ENCODE results near the gene C1RL.

C1RL gene
- 21.1 to 32.1 (median 23.9) reads per million in 3 donors for total RNA-seq

- Histone ChIP-seq H3K36me3 (ENCODE audit: control insufficient read depth, insufficient read depth, low read length) (no peaks in the 10 kb centered on the region), H3K9me3 (ENCODE audit: control insufficient read depth, low read length) (no peaks in the 10 kb centered on the region), H3K27ac (ENCODE audit: insufficient read depth, low read length, poor library complexity, severe bottlenecking) (peak within 1 kb of the TSS; percentile 77), H3K27me3 (replicated peaks; ENCODE audit: control insufficient read depth, insufficient read depth, low read length, poor library complexity, severe bottlenecking) (no peaks in the 10 kb centered on the region), H3K4me3 (ENCODE audit: insufficient read depth, low read depth, low read length, poor library complexity, severe bottlenecking) (peak within 1 kb of the TSS; percentile 64), H3K4me1 (ENCODE audit: control insufficient read depth, insufficient read depth, low read length, poor library complexity, severe bottlenecking) (peaks cover 20% of the 10 kb centered on the region)
- DNase-seq, result peak; percentile 58 to 70 (median 60)
Observed at GRCh38 chr12:7108796-7109571, at the start of gene C1RL. C1RL (minus strand) TSS chr12:7109214; CDS start chr12:7109180, 34 bp downstream.

- no peak overlapping the region for H3K4me3 ChIP-seq (ENCODE audit: insufficient read depth, low read depth, low read length, poor library complexity, severe bottlenecking)
- H3K27me3 ChIP-seq (replicated peaks; ENCODE audit: control insufficient read depth, insufficient read depth, low read length, poor library complexity, severe bottlenecking), result no peaks in the 10 kb centered on the region
- no peak overlapping the region for H3K27ac ChIP-seq (ENCODE audit: insufficient read depth, low read length, poor library complexity, severe bottlenecking)
- no peaks in the 10 kb centered on the region for H3K4me1 ChIP-seq (ENCODE audit: control insufficient read depth, insufficient read depth, low read length, poor library complexity, severe bottlenecking)
- DNase-seq, result no peak
- H3K9me3 ChIP-seq (ENCODE audit: control insufficient read depth, low read length), result no peaks in the 10 kb centered on the region
- peaks cover 34% of the 10 kb centered on the region for H3K36me3 ChIP-seq (ENCODE audit: control insufficient read depth, insufficient read depth, low read length)
Observed at GRCh38 chr12:7157391-7157790, 48.4 kb upstream of the C1RL start.

GRCh38 chr12:7156259-7157197 lies 47.5 kb upstream of the C1RL start:
- Histone ChIP-seq H3K27ac (ENCODE audit: insufficient read depth, low read length, poor library complexity, severe bottlenecking) (no peak overlapping the region), H3K9me3 (ENCODE audit: control insufficient read depth, low read length) (no peaks in the 10 kb centered on the region), H3K4me1 (ENCODE audit: control insufficient read depth, insufficient read depth, low read length, poor library complexity, severe bottlenecking) (no peaks in the 10 kb centered on the region), H3K4me3 (ENCODE audit: insufficient read depth, low read depth, low read length, poor library complexity, severe bottlenecking) (no peak overlapping the region), H3K27me3 (replicated peaks; ENCODE audit: control insufficient read depth, insufficient read depth, low read length, poor library complexity, severe bottlenecking) (no peaks in the 10 kb centered on the region), H3K36me3 (ENCODE audit: control insufficient read depth, insufficient read depth, low read length) (peaks cover 36% of the 10 kb centered on the region)
- DNase-seq, result no peak

GRCh38 chr12:7155471-7156034 lies 46.5 kb upstream of the C1RL start:
- Histone ChIP-seq H3K27me3 (replicated peaks; ENCODE audit: control insufficient read depth, insufficient read depth, low read length, poor library complexity, severe bottlenecking) (no peaks in the 10 kb centered on the region), H3K36me3 (ENCODE audit: control insufficient read depth, insufficient read depth, low read length) (peaks cover 43% of the 10 kb centered on the region), H3K9me3 (ENCODE audit: control insufficient read depth, low read length) (no peaks in the 10 kb centered on the region), H3K4me3 (ENCODE audit: insufficient read depth, low read depth, low read length, poor library complexity, severe bottlenecking) (no peak overlapping the region), H3K4me1 (ENCODE audit: control insufficient read depth, insufficient read depth, low read length, poor library complexity, severe bottlenecking) (no peaks in the 10 kb centered on the region), H3K27ac (ENCODE audit: insufficient read depth, low read length, poor library complexity, severe bottlenecking) (no peak overlapping the region)
- no peak for DNase-seq

GRCh38 chr12:7154901-7155470 lies 46.0 kb upstream of the C1RL start:
- DNase-seq, result no peak
- no peak overlapping the region for H3K4me3 ChIP-seq (ENCODE audit: insufficient read depth, low read depth, low read length, poor library complexity, severe bottlenecking)
- no peaks in the 10 kb centered on the region for H3K9me3 ChIP-seq (ENCODE audit: control insufficient read depth, low read length)
- H3K4me1 ChIP-seq (ENCODE audit: control insufficient read depth, insufficient read depth, low read length, poor library complexity, severe bottlenecking), result no peaks in the 10 kb centered on the region
- H3K27me3 ChIP-seq (replicated peaks; ENCODE audit: control insufficient read depth, insufficient read depth, low read length, poor library complexity, severe bottlenecking), result no peaks in the 10 kb centered on the region
- H3K36me3 ChIP-seq (ENCODE audit: control insufficient read depth, insufficient read depth, low read length), result peaks cover 48% of the 10 kb centered on the region
- no peak overlapping the region for H3K27ac ChIP-seq (ENCODE audit: insufficient read depth, low read length, poor library complexity, severe bottlenecking)

- no peaks in the 10 kb centered on the region for H3K27me3 ChIP-seq (replicated peaks; ENCODE audit: control insufficient read depth, insufficient read depth, low read length, poor library complexity, severe bottlenecking)
- no peak overlapping the region for H3K27ac ChIP-seq (ENCODE audit: insufficient read depth, low read length, poor library complexity, severe bottlenecking)
- no peaks in the 10 kb centered on the region for H3K9me3 ChIP-seq (ENCODE audit: control insufficient read depth, low read length)
- no peaks in the 10 kb centered on the region for H3K4me1 ChIP-seq (ENCODE audit: control insufficient read depth, insufficient read depth, low read length, poor library complexity, severe bottlenecking)
- peaks cover 57% of the 10 kb centered on the region for H3K36me3 ChIP-seq (ENCODE audit: control insufficient read depth, insufficient read depth, low read length)
- H3K4me3 ChIP-seq (ENCODE audit: insufficient read depth, low read depth, low read length, poor library complexity, severe bottlenecking), result no peak overlapping the region
- DNase-seq, result no peak
Observed at GRCh38 chr12:7154042-7154441, 45.0 kb upstream of the C1RL start.

GRCh38 chr12:7152818-7153217 lies 43.8 kb upstream of the C1RL start:
- no peaks in the 10 kb centered on the region for H3K27me3 ChIP-seq (replicated peaks; ENCODE audit: control insufficient read depth, insufficient read depth, low read length, poor library complexity, severe bottlenecking)
- H3K27ac ChIP-seq (ENCODE audit: insufficient read depth, low read length, poor library complexity, severe bottlenecking), result no peak overlapping the region
- H3K36me3 ChIP-seq (ENCODE audit: control insufficient read depth, insufficient read depth, low read length), result peaks cover 67% of the 10 kb centered on the region
- H3K4me1 ChIP-seq (ENCODE audit: control insufficient read depth, insufficient read depth, low read length, poor library complexity, severe bottlenecking), result no peaks in the 10 kb centered on the region
- H3K9me3 ChIP-seq (ENCODE audit: control insufficient read depth, low read length), result no peaks in the 10 kb centered on the region
- no peak for DNase-seq
- no peak overlapping the region for H3K4me3 ChIP-seq (ENCODE audit: insufficient read depth, low read depth, low read length, poor library complexity, severe bottlenecking)

GRCh38 chr12:7151532-7151931 lies 42.5 kb upstream of the C1RL start:
- no peak overlapping the region for H3K27ac ChIP-seq (ENCODE audit: insufficient read depth, low read length, poor library complexity, severe bottlenecking)
- no peaks in the 10 kb centered on the region for H3K9me3 ChIP-seq (ENCODE audit: control insufficient read depth, low read length)
- no peak overlapping the region for H3K4me3 ChIP-seq (ENCODE audit: insufficient read depth, low read depth, low read length, poor library complexity, severe bottlenecking)
- no peaks in the 10 kb centered on the region for H3K4me1 ChIP-seq (ENCODE audit: control insufficient read depth, insufficient read depth, low read length, poor library complexity, severe bottlenecking)
- DNase-seq, result no peak
- peaks cover 65% of the 10 kb centered on the region for H3K36me3 ChIP-seq (ENCODE audit: control insufficient read depth, insufficient read depth, low read length)
- H3K27me3 ChIP-seq (replicated peaks; ENCODE audit: control insufficient read depth, insufficient read depth, low read length, poor library complexity, severe bottlenecking), result no peaks in the 10 kb centered on the region

GRCh38 chr12:7150841-7151240 lies 41.8 kb upstream of the C1RL start:
- Histone ChIP-seq H3K27me3 (replicated peaks; ENCODE audit: control insufficient read depth, insufficient read depth, low read length, poor library complexity, severe bottlenecking) (no peaks in the 10 kb centered on the region), H3K27ac (ENCODE audit: insufficient read depth, low read length, poor library complexity, severe bottlenecking) (no peak overlapping the region), H3K9me3 (ENCODE audit: control insufficient read depth, low read length) (no peaks in the 10 kb centered on the region), H3K4me1 (ENCODE audit: control insufficient read depth, insufficient read depth, low read length, poor library complexity, severe bottlenecking) (no peaks in the 10 kb centered on the region), H3K4me3 (ENCODE audit: insufficient read depth, low read depth, low read length, poor library complexity, severe bottlenecking) (no peak overlapping the region), H3K36me3 (ENCODE audit: control insufficient read depth, insufficient read depth, low read length) (peaks cover 70% of the 10 kb centered on the region)
- DNase-seq, result no peak
